Measurements from ENCODE around the gene CCL18.
"Not testable (repeated sequence)": the region's sequence is repeated elsewhere in the genome, so short reads cannot be mapped to it uniquely, and the experiment has no call there.

CCL18 gene

GRCh38 chr17:36104246-36104645 lies 40.2 kb downstream of the CCL18 start:
- DNase-seq (ENCODE audit: low spot score), result not testable (repeated sequence)

- DNase-seq (ENCODE audit: low spot score), result no peak
Measured at GRCh38 chr17:36104701-36105181, 40.7 kb downstream of the CCL18 start.

- DNase-seq (ENCODE audit: low spot score), result no peak
Measured at GRCh38 chr17:36105781-36106492, 41.9 kb downstream of the CCL18 start.

GRCh38 chr17:36106493-36106835 lies 42.4 kb downstream of the CCL18 start:
- no peak for DNase-seq (ENCODE audit: low spot score)

- DNase-seq (ENCODE audit: low spot score), result no peak
Measured at GRCh38 chr17:36107660-36108059, 43.6 kb downstream of the CCL18 start.

- not testable (repeated sequence) for DNase-seq (ENCODE audit: low spot score)
Measured at GRCh38 chr17:36108265-36108664, 44.2 kb downstream of the CCL18 start.

GRCh38 chr17:36111068-36111490 lies 47.0 kb downstream of the CCL18 start:
- DNase-seq (ENCODE audit: low spot score), result no peak

GRCh38 chr17:36112572-36112971 lies 48.5 kb downstream of the CCL18 start:
- no peak for DNase-seq (ENCODE audit: low spot score)

- not testable (repeated sequence) for DNase-seq (ENCODE audit: low spot score)
Measured at GRCh38 chr17:36113131-36113530, 49.1 kb downstream of the CCL18 start.

- DNase-seq (ENCODE audit: low spot score), result not testable (repeated sequence)
Measured at GRCh38 chr17:36114971-36115648, 51.0 kb downstream of the CCL18 start.

- not testable (repeated sequence) for DNase-seq (ENCODE audit: low spot score)
Measured at GRCh38 chr17:36115649-36115977, 51.5 kb downstream of the CCL18 start.

- DNase-seq (ENCODE audit: low spot score), result no peak
Measured at GRCh38 chr17:36117505-36118382, 53.7 kb downstream of the CCL18 start.

- DNase-seq (ENCODE audit: low spot score), result no peak
Measured at GRCh38 chr17:36118477-36119353, 54.6 kb downstream of the CCL18 start.

- no peak for DNase-seq (ENCODE audit: low spot score)
Measured at GRCh38 chr17:36120221-36120620, 56.1 kb downstream of the CCL18 start.

GRCh38 chr17:36121099-36121498 lies 57.0 kb downstream of the CCL18 start:
- not testable (repeated sequence) for DNase-seq (ENCODE audit: low spot score)

Measured in SW480 (cell line).